Activated CD4-positive, alpha-beta T cell treated with anti-CD3 and anti-CD28 coated beads, Interleukin-10, Interleukin-2, amounts not matched to agents 100 ng/mL and 50 ng/mL, durations not matched to agents 16 hours and 8 hours (primary cell): Measurements from ENCODE around the gene TMEM63A.
"Not testable (repeated sequence)": the region's sequence is repeated elsewhere in the genome, so short reads cannot be mapped to it uniquely, and the experiment has no call there.

Experiments
- DNase-seq: peaks from one replicate; pipeline ENCODE4 v3.0.0-alpha.2; 2020

The TMEM63A gene

DNA sequence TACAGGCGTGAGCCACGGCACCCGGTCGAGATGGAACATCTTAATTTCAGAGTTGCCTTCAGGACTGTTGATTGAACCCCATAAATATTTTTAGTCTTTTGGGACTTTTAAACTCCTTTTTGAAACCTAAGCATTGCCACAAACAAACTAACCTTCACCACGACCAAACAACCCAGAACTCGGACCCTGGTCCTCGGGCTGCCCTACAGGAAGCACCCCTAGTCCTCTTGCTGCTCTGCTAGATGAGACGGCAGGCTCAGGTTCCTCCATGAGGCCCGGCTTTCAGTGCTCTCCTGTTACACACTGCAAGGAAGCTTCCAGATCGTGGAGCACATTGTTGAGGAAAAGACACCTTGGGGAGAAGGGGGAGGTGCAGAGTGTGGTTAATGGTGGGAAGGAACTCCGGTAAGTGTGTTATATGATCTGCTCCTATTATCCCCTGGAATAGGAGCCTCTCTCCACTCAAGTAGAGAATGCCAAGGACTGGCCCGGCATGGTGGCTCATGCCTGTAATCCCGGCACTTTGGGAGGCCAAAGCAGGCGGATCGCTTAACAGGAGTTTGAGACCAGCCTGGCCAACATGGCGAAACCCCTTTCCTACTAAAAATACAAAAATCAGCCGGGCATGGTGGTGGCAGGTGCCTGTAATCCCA lies 66.5 kb downstream of the TMEM63A start:
- DNase-seq: no peak

DNA sequence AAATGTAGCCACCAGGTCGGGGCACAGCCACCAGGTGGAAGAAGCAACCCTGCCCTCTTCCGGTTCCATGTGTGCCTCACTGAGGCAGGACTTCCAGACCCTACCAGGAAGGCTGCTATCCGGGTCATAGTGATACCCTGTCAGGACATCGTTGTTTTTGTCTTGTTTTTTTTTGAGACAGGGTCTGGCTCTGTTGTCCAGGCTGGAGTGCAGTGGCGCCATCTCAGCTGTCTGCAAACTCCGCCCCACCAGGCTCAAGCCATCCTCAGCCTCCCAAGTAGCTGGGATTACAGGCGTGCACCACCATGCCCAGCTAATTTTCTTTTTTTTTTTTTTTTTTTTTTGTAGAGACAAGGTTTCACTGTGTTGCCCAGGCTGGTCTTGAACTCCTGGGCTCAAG lies 67.1 kb downstream of the TMEM63A start:
- DNase-seq: not testable (repeated sequence)

DNA sequence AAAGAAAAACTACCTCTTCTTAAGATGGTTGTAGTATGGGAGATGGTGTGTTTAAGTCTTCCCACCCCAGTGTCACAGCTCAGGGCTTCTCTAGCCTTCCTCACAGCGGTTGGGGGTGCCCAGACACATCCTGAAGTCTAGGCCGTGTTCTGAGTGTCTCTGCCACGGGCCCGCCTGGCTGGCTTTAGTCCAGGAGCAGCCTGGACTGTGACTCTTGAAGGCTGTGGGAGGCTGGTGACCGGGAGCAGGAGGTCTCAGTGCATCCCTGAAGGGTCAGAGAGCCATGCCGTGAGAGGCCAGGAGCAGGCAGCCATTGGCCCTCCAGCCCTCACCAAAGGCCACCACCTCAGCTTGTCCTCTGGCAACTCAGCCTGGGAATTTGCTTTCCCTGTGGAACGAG lies 67.8 kb downstream of the TMEM63A start:
- no peak for DNase-seq

DNA sequence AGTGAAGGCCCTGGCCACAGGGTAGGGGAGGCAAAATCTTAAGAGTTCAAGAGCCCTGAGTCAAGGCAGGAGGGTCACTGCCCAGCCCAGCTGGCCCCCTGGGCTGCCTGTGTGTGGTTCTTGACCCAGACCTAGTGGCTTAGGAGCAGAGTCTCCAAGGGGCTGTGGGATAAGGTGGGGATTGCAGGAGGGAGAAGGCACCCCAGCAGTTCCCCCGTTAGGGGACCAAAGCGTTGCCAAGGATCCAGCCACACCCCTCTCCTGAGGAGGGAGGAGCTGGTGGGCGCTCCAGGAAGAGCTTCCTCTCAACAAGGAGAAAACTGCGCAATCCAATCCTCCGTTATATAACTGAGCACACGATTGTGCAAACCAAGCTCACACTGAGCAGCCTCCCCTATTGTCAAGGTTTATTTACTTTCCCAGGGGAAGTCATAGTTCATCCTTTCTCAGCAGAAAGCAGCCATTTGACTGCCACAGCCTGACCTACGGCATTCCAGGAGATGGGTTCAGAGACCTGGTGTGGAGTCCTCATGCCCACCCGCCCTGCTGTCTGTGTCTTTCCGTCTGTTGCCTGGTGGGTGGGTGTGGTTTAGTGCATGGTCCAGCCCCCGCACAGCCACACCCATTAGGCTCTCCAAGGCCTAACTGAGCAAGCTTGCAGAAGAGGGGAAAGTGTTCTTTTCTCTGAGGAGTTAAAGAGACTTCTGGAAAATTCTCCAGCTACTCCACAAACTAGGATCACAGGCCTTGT lies 68.8 kb downstream of the TMEM63A start:
- DNase-seq: no peak

DNA sequence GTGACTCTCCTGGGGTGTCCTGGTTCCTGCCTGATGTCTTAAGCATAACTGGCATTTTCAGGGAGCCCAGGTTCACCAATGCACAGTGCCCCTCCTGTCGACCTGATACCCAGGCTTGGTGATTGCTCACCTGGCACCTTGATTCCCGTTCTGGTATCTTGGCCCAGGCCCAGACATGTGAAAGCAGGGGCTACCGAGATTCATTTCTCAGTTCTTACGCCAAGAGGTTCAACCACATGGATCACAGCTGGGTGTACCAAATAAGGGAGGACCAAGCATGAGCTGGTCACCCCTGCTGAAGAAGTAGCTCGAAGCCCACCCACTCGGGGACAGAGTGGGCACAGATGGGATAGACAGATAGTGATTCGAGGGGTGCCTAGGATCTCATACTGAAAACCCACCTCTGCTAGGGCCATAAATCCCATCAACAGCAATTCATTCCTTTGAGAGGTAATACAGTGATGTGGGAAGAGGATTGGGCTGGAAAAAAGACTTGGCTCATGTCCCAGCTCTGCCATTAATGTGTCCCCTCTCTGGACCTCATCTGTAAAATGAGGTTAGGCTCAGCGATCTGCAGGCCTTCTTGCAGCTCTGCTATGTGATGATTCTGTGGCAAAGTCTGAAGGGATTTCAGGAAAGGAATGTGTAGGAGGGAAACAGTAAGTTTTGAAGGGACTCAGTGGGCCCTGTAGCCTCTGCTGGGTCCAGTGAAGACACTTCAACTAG lies 69.5 kb downstream of the TMEM63A start:
- no peak for DNase-seq

DNA sequence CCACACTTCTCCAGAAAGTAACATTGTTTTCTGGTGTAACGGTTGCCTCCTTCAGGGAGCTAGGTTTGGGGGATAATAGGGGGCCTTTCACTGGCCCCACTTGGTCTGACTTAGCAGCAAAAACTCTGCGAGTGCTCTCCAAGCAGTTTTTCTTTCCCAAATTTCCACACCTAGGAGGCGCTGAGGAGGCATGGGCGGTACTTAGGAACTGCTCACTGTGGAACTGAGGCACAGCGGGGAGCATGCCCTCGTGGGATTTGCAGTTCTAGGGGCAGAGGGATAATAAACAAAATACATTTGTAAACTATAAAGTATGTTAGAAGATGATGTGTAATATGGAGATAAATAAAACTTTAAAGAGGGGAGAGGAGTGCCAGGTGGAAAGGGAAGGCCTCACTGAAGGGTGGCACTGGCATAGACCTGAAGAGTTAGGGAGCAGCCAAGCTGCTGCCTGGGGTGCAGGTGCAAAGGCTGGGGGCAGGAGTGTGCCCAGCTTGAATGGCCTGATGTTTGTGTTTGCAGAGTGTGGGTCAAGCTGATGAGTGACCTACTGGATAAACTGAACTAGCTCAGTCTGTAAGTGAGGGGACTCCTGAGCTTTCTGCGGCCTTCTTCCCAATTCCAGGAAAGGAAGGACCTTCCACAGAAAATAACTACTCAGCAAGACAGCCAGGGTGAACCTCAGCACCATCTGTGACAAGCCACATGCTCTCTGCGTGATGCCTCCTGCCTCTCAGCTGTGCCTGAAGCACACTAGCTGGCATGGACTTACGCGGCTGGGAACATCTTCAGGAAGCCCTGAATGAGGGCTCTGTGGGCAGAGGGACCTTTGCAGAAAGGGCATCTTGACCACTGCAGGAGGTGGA lies 70.3 kb downstream of the TMEM63A start:
- DNase-seq: no peak

DNA sequence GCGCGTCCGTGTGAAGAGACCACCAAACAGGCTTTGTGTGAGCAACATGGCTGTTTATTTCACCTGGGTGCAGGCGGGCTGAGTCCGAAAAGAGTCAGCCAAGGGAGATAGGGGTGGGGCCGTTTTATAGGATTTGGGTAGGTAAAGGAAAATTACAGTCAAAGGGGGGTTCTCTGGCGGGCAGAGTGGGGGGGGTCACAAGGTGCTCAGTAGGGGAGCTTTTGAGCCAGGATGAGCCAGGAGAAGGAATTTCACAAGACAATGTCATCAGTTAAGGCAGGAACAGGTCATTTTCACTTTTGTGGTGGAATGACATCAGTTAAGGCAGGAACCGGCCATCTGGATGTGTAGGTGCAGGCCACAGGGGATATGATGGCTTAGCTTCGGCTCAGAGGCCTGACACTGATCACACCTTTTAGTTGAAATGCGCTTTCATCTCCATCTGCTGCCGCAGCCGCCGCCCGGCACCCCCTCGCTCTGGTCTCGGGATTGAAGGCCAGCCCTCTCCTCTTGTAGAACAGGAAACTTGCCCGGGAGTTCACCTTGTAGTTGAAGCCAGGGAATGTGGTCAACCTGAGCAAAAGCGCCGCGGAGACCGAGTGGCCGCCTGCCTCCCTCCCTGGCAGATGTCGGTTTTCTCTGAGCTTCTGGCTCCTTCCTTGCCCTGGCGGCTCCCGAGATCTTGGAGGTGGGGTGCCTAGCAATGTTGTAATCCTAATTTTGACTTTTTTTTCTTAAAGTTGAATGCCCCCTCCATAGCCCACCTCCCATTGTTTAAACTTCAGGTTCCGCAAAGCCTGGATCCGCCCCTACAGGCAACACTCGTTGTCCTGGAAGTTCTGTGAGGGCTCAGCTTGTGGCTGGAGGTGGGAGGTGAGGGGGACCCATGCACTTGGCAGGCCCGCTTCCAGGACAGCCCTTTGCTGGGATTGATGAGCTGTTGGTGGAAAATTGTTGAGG lies 71.3 kb downstream of the TMEM63A start:
- not testable (repeated sequence) for DNase-seq

DNA sequence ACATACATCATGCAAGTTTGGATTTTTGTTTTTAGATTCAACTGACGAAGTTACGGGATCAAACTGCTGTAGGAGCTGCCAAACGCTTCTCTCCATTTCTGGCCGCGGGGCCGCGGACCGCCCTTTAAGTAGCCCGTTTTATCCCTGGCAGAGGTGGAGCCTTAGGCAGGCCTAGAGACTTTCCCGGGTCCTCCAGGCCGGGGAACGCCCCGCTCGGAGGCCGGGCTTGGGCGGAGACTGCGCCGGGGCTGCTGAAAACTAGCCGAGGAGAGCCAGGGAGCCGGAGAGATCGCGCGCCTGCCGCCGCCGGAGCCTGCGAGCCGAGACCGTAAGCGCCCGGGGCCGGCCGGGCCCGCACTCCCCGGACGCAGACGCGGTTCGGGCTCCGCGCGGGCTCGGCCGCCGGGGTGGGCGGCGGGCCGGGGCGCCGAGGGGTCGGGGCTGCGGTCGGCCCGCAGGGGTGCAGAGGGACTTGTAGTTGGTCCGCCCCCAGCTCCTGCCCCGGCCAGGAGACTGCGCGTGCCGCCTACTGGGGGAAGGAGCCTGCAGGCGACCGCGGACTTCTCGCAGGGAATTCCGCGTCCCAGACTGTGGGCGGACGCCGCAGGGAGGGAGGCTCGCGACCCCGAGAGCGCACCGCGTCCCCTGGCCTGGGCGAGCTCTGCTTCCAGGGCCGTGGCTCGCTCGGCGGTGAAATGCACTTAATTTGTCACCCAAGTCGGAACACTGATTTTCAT lies 72.2 kb downstream of the TMEM63A start, which contains the start of gene EPHX1:
Gene EPHX1, plus strand, starts transcription at position 283 of the 737 bp plus-strand sequence. CDS start 18,606 bp downstream, outside the sequence.
- peak; percentile 82 for DNase-seq

DNA sequence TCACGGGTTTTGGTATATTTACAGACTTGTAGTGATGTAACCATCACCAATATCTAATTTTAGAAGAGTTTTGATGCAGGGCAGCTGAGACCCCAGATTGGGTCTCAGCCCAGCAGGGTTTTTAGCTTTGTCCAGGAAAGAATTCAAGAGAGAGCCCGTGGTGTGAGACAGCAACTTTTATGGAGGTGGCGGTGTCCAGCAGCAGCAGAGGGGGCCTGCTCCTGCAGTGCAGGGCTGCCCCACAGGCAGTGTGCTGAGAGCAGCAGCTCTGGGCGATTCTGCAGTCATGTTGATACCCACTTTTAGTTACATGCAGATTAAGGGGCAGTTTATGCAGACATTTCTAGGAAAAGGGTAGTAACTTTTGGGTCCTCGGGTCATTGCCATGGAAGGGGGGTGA lies 74.0 kb downstream of the TMEM63A start:
- DNase-seq: no peak

DNA sequence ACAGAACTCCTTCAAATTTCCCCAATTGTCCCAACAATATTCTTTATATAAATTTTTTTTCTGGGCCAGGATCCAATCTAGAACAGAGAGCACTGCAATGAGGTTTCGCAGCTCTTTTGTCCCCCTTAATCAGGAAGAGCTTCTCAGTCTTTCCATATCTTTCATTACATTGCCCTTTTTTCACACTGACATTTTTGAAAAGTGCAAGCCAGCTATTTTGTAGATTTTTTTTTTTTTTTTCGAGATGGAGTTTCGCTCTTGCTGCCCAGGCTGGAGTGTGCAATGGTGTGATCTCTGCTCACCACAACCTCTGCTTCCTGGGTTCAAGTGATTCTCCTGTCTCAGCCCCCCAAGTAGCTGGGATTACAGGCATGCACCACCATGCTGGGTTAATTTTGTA lies 75.4 kb downstream of the TMEM63A start:
- DNase-seq: not testable (repeated sequence)

DNA sequence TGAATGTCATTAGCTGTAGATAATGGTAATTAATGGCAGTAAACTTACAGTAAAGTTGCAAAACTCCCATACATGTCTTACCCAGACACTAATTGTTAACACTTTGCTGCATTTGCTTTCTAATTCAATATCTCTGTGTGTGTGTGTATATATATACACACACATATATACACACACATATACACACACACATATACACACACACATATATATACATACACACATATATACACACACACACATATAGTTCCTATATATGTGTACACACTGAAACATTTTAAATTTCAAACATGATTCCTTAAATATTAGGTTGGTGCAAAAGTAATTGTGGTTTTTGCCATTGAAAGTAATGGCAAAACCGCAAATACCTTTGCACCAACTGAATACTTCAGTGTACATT lies 75.9 kb downstream of the TMEM63A start:
- no peak for DNase-seq

DNA sequence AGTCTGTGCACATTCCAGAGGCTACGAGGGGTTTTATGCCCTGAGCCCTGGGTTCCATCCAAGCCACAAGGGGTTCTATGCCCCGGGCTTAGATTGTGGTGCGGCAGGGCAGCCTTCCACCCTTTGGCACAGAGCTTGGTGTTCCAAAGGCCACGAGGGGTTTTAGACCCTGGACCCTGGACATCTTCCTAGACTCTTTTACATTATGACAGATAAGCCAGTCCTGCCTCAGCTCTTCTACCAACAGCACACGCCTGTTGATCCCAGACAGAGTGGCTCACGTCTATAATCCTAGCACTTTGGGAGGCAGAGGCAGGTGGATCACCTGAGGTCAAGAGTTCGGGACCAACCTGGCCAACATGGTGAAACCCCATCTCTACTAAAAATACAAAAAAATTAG lies 81.0 kb downstream of the TMEM63A start:
- DNase-seq: not testable (repeated sequence)

DNA sequence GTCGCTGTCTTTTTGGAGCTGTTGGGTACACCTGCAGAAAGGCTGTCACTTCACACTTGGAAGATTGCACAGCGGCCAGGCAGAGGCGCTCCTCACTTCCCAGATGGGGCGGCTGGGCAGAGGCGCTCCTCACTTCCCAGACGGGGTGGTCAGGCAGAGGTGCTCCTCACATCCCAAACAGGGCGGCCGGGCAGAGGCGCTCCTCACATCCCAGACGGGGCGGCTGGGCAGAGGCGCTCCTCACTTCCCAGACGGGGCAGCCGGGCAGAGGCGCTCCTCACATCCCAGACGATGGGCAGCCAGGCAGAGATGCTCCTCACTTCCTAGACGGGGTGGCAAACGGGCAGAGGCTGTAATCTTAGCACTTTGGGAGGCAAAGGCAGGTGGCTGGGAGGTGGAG lies 86.1 kb downstream of the TMEM63A start:
- not testable (repeated sequence) for DNase-seq
